ENCODE data around the gene EMC7. TPM values are rescaled to one million over a fixed set of nuclear protein-coding genes. Genes with fewer than 3 reads are reported as not detected.
"Not testable (repeated sequence)": the region's sequence is repeated elsewhere in the genome, so short reads cannot be mapped to it uniquely, and the experiment has no call there.

The EMC7 gene
- total RNA-seq (2014; rRNA removed; shearing (Covaris generic)), result 17.0 and 30.1 TPM in 2 replicates

- DNase-seq, result peak; percentile 92
- Histone ChIP-seq H3K27me3 (ENCODE audit: control insufficient read depth, insufficient read depth, low read length) (no peaks in the 10 kb centered on the region), H3K4me3 (ENCODE audit: insufficient read depth, low read depth, low read length) (peak within 1 kb of the TSS; percentile 94), H3K36me3 (replicated peaks; ENCODE audit: control insufficient read depth, insufficient read depth, low read length) (no peaks in the 10 kb centered on the region)
Observed at GRCh38 chr15:34101366-34102174, at the start of gene EMC7, which contains the start of gene PGBD4. TSS of gene EMC7 (minus strand) at chr15:34101862. CDS start at chr15:34101839, 23 bp downstream. TSS of gene PGBD4 (plus strand) at chr15:34102083. CDS start at chr15:34102532, 449 bp downstream.

DNA sequence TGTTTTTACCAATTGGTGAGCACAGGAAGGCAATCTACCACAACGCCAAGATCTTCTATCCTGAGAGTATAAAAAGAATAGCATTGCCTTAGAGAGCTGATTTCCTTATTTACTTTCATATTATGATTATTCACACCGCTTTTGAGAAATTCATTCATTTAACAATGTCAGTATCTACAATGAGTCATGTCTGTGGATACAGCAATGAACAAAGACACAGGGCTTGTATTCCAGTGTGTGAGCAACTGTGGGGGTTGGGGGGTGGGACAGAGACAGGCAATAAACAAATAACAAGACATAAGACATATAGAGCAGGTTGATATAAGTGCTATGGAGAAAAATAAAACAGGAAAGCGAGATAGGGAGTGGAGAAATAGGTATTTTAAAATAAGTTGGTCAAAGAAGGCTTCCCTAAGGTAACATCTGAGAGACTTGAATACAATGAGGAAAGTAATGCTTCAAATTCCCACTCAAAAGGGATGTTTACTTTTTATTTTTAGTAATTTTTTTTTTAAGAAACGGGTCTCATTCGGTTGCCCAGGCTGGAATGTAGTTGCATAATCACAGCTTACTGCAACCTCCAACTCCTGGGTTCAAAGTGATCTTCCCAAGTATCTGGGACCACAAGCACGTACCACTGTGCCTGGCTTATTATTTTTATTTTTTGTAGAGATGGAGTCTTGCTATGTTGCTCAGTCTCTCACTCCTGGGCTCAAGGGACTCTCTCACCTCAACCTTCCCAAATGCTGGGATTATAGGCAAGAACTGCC, 45.9 kb upstream of the EMC7 start:
- Histone ChIP-seq H3K27me3 (ENCODE audit: control insufficient read depth, insufficient read depth, low read length) (no peaks in the 10 kb centered on the region), H3K36me3 (replicated peaks; ENCODE audit: control insufficient read depth, insufficient read depth, low read length) (peaks cover 4% of the 10 kb centered on the region; the same call in 1 of the 2 replicates)
- no peak for DNase-seq

GRCh38 chr15:34133511-34133910, 31.8 kb upstream of the EMC7 start:
- Histone ChIP-seq H3K4me3 (ENCODE audit: insufficient read depth, low read depth, low read length) (no peak overlapping the region), H3K36me3 (replicated peaks; ENCODE audit: control insufficient read depth, insufficient read depth, low read length) (no peaks in the 10 kb centered on the region), H3K27me3 (ENCODE audit: control insufficient read depth, insufficient read depth, low read length) (no peaks in the 10 kb centered on the region)
- DNase-seq, result no peak

More for the DNA sequence above, 45.9 kb upstream of the EMC7 start:
- no peak overlapping the region for H3K4me3 ChIP-seq (ENCODE audit: insufficient read depth, low read depth, low read length)

DNA sequence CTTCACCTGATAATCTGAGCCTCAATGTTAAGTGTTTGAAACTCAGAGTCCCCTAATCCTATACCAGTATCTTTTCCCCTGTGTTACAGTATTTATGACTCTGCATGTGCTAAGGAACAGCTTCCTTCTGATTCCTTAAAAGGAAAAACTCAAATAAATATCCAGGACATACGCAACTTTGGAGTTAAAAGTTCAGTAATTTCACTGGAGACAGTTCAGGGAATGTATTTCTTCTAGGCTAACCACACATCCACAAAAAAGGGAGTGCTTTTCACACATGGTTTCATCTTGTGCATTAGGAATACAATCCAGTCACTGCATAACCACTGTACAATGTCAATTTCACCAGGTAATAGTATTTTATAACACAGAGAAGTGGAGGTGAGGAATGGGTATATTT, 31.2 kb upstream of the EMC7 start:
- Histone ChIP-seq H3K27me3 (ENCODE audit: control insufficient read depth, insufficient read depth, low read length) (no peaks in the 10 kb centered on the region), H3K36me3 (replicated peaks; ENCODE audit: control insufficient read depth, insufficient read depth, low read length) (no peaks in the 10 kb centered on the region), H3K4me3 (ENCODE audit: insufficient read depth, low read depth, low read length) (no peak overlapping the region)
- DNase-seq, result no peak

DNA sequence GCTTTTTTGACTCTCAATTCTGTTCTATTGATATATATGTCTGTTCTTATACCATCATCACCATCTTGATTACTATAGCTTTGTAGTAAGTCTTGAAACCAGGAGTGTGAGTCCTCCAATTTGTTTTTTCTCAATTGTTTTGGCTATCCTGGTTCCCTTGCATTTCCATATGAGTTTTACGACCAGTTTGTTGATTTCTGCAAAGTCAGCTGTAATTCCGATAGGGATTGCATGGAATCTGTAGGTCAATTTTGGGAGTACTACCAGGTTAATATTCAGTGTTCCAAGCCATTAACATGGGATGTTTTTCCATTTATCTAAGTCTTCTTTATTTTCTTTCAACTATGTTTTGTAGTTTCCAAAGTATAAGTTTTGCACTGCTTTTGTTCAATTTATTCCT, 27.2 kb upstream of the EMC7 start:
- H3K4me3 ChIP-seq (ENCODE audit: insufficient read depth, low read depth, low read length), result no peak overlapping the region

GRCh38 chr15:34126522-34126921, 24.9 kb upstream of the EMC7 start:
- Histone ChIP-seq H3K27me3 (ENCODE audit: control insufficient read depth, insufficient read depth, low read length) (no peaks in the 10 kb centered on the region), H3K36me3 (replicated peaks; ENCODE audit: control insufficient read depth, insufficient read depth, low read length) (no peaks in the 10 kb centered on the region), H3K4me3 (ENCODE audit: insufficient read depth, low read depth, low read length) (no peak overlapping the region)
- DNase-seq, result peak; percentile 32

More for the DNA sequence above, 27.2 kb upstream of the EMC7 start:
- no peak for DNase-seq
- Histone ChIP-seq H3K27me3 (ENCODE audit: control insufficient read depth, insufficient read depth, low read length) (no peaks in the 10 kb centered on the region), H3K36me3 (replicated peaks; ENCODE audit: control insufficient read depth, insufficient read depth, low read length) (no peaks in the 10 kb centered on the region)

GRCh38 chr15:34125945-34126344, 24.3 kb upstream of the EMC7 start:
- Histone ChIP-seq H3K4me3 (ENCODE audit: insufficient read depth, low read depth, low read length) (no peak overlapping the region), H3K36me3 (replicated peaks; ENCODE audit: control insufficient read depth, insufficient read depth, low read length) (no peaks in the 10 kb centered on the region), H3K27me3 (ENCODE audit: control insufficient read depth, insufficient read depth, low read length) (no peaks in the 10 kb centered on the region)
- DNase-seq, result no peak

- H3K36me3 ChIP-seq (replicated peaks; ENCODE audit: control insufficient read depth, insufficient read depth, low read length), result no peaks in the 10 kb centered on the region
- H3K27me3 ChIP-seq (ENCODE audit: control insufficient read depth, insufficient read depth, low read length), result no peaks in the 10 kb centered on the region
- no peak overlapping the region for H3K4me3 ChIP-seq (ENCODE audit: insufficient read depth, low read depth, low read length)
- no peak for DNase-seq
Observed at GRCh38 chr15:34124651-34125050, 23.0 kb upstream of the EMC7 start.

DNA sequence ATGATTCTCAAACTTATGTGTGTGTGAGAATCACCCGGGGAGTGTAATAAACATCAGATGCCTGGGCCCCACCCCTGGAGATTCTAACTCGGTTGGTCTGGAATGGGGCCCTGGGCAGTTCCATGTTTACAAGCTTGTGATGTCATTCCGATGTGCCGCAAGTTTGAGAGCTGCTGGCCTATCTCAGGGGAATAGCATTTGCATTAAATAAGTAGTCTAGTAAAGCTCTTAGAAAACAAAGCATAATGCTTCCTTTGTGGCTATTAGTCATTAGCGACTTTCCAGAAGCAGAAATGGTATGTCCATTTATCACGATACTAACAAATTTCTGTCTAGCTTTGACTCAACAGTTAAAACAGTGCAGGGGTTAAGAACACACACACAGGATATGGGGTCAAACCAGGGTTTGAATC, 21.1 kb upstream of the EMC7 start:
- DNase-seq, result no peak
- no peaks in the 10 kb centered on the region for H3K27me3 ChIP-seq (ENCODE audit: control insufficient read depth, insufficient read depth, low read length)
- no peaks in the 10 kb centered on the region for H3K36me3 ChIP-seq (replicated peaks; ENCODE audit: control insufficient read depth, insufficient read depth, low read length)
- H3K4me3 ChIP-seq (ENCODE audit: insufficient read depth, low read depth, low read length), result no peak overlapping the region

- not testable (repeated sequence) for H3K4me3 ChIP-seq (ENCODE audit: insufficient read depth, low read depth, low read length); H3K27me3 ChIP-seq (ENCODE audit: control insufficient read depth, insufficient read depth, low read length); DNase-seq; H3K36me3 ChIP-seq (replicated peaks; ENCODE audit: control insufficient read depth, insufficient read depth, low read length)
Observed at GRCh38 chr15:34121786-34122185, 20.1 kb upstream of the EMC7 start.

GRCh38 chr15:34120420-34120819, 18.8 kb upstream of the EMC7 start:
- not testable (repeated sequence) for H3K36me3 ChIP-seq (replicated peaks; ENCODE audit: control insufficient read depth, insufficient read depth, low read length); H3K4me3 ChIP-seq (ENCODE audit: insufficient read depth, low read depth, low read length); DNase-seq; H3K27me3 ChIP-seq (ENCODE audit: control insufficient read depth, insufficient read depth, low read length)

DNA sequence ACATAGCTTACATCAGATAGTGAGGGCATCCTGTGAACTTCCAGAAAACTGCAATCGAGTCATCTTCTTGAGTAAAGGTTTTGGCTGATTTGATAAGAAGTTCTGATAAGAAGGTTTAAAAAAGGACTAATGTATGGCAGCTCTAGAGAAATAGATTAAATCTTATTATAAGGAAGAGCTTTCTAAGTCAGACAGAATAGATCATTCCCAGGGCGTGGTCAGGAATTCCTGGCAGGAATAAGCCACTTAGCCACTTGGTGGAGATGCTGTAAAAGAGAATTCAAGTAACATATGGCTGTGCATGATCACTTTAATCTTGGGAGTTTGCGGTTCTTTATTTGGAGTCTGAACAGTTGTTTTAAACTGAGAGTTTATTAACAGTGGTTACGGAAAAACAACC, 17.6 kb upstream of the EMC7 start:
- Histone ChIP-seq H3K36me3 (replicated peaks; ENCODE audit: control insufficient read depth, insufficient read depth, low read length) (no peaks in the 10 kb centered on the region), H3K4me3 (ENCODE audit: insufficient read depth, low read depth, low read length) (no peak overlapping the region), H3K27me3 (ENCODE audit: control insufficient read depth, insufficient read depth, low read length) (no peaks in the 10 kb centered on the region)
- DNase-seq, result no peak

- Histone ChIP-seq H3K4me3 (ENCODE audit: insufficient read depth, low read depth, low read length) (no peak overlapping the region), H3K27me3 (ENCODE audit: control insufficient read depth, insufficient read depth, low read length) (no peaks in the 10 kb centered on the region), H3K36me3 (replicated peaks; ENCODE audit: control insufficient read depth, insufficient read depth, low read length) (no peaks in the 10 kb centered on the region)
- DNase-seq, result no peak
Observed at GRCh38 chr15:34116620-34117019, 15.0 kb upstream of the EMC7 start.

DNA sequence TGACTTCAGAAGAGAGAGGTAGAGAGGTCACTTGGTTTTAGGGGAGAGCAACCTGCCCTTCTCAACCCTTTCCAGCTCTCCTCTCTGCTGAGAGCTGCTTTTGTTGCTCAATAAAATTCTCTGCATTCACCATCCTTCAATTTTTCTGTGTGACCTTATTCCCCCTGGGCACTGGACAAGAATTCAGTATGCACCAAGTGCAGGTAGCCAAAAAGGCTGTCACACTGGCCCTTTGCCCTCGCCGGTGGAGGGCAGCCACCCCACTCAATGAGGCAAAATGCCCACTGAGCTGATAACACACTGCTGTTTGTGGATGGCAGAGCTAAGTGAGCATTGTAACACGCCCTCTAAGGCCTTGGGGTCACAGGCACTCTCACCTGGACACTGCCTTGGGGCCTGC, 13.1 kb upstream of the EMC7 start:
- Histone ChIP-seq H3K4me3 (ENCODE audit: insufficient read depth, low read depth, low read length) (no peak overlapping the region), H3K27me3 (ENCODE audit: control insufficient read depth, insufficient read depth, low read length) (no peaks in the 10 kb centered on the region), H3K36me3 (replicated peaks; ENCODE audit: control insufficient read depth, insufficient read depth, low read length) (no peaks in the 10 kb centered on the region)
- no peak for DNase-seq

- Histone ChIP-seq H3K27me3 (ENCODE audit: control insufficient read depth, insufficient read depth, low read length) (no peaks in the 10 kb centered on the region), H3K36me3 (replicated peaks; ENCODE audit: control insufficient read depth, insufficient read depth, low read length) (no peaks in the 10 kb centered on the region), H3K4me3 (ENCODE audit: insufficient read depth, low read depth, low read length) (no peak overlapping the region)
- DNase-seq, result no peak
Observed at GRCh38 chr15:34114215-34114614, 12.6 kb upstream of the EMC7 start.
